Sigmoid colon (tissue), 3 donors: ENCODE results near the gene AKR1B1.

ENCODE experiments used
- CTCF ChIP-seq, 4 experiments: fragments of 450-650 bp in 3 of 4; fragments of 200-600 bp in 1 of 4; IDR thresholded peaks; one replicate each; pipeline ENCODE4 v1.5.1; 2016 to 2019; ENCODE audit warnings: antibody characterized with exemption in 4 of 4, mild to moderate bottlenecking in 3 of 4, moderate library complexity in 2 of 4
- POLR2A ChIP-seq, 2 donors: fragments of 450-650 bp; IDR thresholded peaks; one replicate each; pipeline ENCODE4 v1.6.1; 2016; ENCODE audit warnings: antibody characterized with exemption in 2 of 2, mild to moderate bottlenecking in 2 of 2, moderate library complexity in 2 of 2

GRCh38 chr7:134454277-134454676 is 4.6 kb downstream of the AKR1B1 start:
- TF ChIP-seq POLR2A (IDR thresholded peaks at IDR 0.05): no peak
- no peak for TF ChIP-seq CTCF (IDR thresholded peaks at IDR 0.05)
